Cortex of kidney (tissue), 1 donor: Measurements from ENCODE around the gene WDR41.
"Not testable (repeated sequence)": the region's sequence is repeated elsewhere in the genome, so short reads cannot be mapped to it uniquely, and the experiment has no call there.

ENCODE experiments used
- DNase-seq: peaks from one replicate; lab custom pipeline; 2025; lab: John Stamatoyannopoulos, UW

Gene WDR41, protein sequence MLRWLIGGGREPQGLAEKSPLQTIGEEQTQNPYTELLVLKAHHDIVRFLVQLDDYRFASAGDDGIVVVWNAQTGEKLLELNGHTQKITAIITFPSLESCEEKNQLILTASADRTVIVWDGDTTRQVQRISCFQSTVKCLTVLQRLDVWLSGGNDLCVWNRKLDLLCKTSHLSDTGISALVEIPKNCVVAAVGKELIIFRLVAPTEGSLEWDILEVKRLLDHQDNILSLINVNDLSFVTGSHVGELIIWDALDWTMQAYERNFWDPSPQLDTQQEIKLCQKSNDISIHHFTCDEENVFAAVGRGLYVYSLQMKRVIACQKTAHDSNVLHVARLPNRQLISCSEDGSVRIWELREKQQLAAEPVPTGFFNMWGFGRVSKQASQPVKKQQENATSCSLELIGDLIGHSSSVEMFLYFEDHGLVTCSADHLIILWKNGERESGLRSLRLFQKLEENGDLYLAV

DNA sequence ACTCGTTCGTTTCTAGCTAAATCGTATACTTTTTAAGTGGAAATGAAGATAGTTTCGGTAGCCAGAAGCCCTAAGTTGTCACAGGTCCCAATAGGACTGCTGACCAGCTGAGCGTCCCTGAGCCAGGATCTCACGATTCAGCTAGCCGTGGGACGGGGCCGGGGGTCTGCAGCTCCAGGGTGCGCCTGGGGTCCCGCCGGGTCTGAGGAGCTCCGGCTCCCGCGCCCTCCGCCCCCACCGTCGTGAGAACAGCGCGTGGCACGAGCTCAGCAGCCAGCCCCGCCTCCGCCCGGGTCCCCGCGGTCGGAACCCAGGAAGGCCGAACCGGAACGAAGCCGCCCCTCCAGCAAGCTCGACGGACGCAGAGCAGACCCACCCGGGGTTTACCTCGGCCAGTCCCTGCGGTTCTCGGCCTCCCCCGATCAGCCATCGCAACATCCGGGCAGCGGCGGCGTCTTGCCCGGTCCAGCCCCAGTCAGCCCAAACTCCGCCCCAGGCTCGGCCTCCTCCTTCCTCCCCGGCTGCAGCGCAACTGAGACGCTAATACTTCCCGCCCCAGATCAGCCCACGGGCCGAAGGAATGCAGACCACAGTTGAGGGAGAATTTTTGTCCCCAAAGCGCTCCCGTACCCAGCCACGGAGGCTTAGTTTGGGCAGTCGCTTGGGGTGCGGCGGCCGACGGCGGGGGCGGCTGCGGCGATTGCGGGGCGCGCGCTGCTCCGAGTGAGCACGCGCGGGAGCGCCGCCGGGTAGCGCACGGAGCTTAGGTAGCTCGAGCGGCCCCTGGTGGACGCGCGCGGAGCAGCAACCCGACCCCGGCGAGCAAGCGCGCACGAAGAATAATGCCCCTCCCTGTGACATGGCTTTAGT is at the start of gene WDR41:
Gene WDR41 (minus strand): TSS at position 534 of the 870 bp plus-strand sequence. CDS start 96 bp downstream, at position 438.
- peak; percentile 73 for DNase-seq

DNA sequence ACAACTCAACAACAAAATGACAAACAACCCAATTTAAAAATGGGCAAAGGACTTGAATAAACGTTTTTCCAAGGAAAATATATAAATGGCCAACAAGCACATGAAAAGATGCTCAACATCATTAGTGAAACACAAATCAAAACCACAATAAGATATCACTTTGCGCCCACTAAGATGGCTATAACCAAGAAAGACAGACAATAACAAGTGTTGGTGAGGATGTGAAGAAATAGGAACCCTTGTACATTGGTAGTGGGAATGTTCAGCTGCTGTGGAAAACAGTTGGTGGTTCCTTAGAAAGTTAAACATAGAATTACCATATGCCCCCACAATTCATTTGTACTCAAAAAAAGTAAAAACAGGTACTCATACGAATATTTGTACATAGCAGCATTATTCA is 39.2 kb upstream of the WDR41 start:
- no peak for DNase-seq

DNA sequence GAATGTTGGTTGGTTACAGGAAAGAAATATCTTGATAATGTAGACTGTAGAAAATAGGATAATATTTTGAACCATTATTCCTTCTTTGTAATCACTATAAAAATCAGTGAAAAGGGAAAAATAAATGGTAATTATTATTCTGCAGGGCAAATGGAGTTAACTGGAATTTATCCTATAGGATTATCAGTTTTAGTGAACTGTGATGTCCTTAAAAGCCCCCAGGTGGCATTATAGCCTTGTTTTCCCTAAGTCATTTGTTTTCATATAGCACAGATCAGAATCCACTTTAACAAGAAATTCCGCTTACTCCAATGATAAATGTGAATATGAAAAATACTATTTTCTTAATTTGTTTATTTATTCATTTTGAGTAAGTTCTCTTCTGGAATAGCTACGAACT is 26.2 kb upstream of the WDR41 start:
- no peak for DNase-seq

DNA sequence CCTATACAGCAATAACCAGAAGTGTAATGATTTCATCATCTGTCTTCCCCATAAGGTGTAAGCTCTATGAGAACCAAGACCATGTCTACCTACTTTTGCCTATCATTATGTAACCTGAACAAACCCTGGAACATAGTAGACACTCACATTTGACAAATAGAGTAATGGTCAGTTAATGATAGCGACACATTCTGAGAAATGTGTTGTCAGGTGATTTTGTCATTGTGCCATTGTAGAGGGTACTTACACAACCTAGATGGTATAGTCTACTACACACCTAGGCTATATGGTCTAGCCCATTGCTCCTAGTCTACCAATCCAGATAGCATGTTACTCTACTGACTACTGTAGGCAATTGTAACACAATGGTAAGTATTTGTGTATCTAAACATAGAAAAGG is 22.3 kb upstream of the WDR41 start:
- DNase-seq, result no peak

DNA sequence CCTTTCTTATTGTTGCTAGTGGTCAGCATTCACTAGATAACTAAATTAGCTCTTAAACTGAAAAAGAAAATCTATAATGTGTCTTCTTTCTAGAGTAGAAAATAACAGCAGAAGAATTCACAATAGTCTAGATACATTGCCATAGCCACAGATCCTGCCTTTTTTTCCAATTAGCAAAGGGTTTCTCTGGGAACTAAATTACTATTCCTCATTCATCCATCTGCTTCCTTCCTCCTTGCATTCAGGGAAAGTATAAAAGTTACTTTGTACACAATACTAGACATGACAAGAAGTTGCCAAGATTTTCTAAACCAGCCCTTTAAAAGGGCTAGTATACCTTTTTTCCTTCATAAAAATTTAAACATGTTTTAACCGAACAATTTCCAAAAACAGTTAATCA is 21.2 kb upstream of the WDR41 start:
- DNase-seq, result no peak

DNA sequence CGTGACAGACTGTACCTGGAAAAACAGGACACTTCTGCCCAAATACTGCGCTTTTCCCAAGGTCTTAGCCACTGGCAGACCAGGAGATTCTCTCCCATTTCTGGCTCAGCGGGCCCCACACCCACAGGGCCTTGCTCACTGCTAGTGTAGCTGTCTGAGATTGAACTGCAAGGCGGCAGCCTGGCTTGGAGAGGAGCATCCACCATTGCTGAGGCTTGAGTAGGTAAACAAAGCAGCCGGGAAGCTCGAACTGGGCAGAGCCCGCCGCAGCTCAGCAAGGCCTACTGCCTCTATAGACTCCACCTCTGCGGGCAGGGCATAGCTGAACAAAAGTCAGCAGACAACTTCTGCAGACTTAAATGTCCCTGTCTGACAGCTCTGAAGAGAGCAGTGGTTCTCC is 9.0 kb upstream of the WDR41 start:
- not testable (repeated sequence) for DNase-seq

DNA sequence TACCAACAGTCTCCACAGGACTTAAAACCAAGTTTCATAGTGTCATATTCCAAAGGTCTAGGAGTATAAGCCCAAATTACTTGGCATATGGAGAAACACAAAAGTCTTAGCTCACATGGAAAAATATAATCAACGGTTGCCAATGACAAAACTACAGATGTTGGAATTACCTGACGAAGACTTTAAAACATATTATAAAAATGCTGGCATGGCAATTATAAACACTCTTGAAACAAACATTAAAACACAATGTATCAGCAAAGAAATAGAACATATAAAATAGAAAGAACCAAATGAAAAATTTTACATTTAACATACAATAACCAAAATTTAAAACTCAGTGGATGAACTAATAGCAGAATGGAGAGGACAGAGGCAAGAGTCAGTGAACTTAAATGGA is 7.9 kb upstream of the WDR41 start:
- DNase-seq, result no peak

DNA sequence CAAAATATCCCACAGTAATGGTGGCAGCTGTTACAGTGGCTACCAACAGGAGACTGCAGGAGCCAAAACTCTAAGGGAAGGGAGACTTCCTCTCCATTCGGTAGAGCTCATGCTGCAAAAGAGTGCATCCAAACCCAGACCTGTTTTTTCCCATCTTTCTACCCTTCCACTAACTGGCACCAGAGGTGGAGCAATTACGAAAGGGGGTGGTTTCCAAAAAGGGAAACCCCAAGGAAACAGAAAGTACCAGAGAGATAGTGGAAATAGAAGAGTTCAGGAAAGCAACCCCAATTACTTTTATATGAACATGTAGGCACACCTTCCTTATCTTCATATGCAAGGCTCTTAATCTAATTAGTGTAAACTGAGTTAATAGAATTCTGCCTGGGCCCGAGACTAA is 7.3 kb upstream of the WDR41 start:
- no peak for DNase-seq

DNA sequence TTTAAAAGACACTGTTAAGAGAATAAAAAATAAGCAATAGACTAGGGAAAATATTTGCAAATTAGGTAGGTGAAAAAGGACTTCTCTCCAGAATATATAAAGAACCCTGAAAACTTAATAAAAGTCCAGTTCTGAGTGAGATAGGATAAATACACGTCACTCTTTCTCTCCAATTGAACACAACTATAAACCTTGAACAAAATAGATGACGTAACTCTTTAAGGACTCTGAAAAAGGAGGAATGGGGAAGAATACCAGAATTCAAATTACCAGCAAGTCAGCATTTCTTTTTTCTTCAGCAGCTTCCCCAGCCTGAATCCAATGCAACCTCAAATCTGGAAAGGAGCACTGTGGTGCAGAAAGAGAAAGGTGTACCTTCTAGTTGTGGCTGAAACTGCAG is 6.8 kb upstream of the WDR41 start:
- no peak for DNase-seq

DNA sequence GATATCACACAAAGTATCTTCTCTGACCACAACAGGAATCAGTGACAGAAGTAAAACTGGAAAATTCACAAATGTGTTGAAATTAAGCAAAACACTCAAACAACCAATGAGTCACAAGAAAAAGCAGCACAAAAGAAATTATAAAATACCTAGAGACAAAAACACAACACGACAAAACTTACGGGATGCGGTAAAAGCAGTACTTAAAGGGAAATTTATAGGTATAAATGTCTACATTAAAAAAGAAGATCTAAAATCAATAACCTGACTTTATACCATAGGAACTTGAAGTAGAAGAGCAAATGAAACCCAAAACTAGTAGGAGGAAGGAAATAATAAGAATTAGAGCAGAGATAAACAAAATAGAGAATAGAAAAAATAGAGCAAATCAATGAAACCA is 2.8 kb upstream of the WDR41 start:
- no peak for DNase-seq

DNA sequence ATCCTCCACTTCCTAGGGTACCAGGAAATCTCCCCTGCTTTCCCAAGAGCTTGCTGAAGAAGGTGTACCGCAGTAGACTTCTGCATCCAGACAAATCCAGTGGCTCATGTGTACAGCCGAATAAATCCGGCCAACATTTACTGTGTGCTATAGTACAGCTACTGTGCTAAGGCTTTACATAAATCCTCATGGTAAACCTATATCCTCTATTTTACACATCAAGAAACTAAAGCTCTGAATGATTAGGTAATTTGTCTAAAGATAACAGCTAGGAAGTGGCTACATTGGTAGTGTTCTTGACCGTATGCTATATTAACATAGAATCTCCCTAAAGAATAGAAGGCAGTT is 511 bp upstream of the WDR41 start:
- DNase-seq, result no peak

DNA sequence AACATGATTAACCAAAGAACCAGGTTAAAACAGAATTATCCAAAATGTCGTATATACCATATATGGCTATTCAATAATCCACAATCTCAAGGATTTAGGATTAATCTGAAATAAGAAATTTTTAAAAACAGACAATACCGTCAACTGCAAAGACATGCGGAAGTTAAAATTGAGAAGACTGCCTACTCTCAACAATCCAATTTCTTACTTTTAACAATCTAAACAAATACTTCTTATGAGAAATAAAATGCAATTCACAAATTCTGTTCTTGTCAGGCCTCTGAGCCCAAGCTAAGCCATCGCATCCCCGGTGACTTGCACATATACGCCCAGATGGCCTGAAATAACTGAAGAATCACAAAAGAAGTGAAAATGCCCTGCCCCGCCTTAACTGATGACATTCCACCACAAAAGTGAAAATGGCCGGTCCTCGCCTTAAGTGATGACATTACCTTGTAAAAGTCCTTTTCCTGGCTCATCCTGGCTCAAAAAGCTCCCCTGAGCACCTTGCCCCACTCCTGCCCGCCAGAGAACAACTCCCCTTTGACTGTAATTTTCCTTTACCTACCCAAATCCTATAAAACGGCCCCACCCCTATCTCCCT is 1.3 kb downstream of the WDR41 start:
- DNase-seq, result not testable (repeated sequence)

DNA sequence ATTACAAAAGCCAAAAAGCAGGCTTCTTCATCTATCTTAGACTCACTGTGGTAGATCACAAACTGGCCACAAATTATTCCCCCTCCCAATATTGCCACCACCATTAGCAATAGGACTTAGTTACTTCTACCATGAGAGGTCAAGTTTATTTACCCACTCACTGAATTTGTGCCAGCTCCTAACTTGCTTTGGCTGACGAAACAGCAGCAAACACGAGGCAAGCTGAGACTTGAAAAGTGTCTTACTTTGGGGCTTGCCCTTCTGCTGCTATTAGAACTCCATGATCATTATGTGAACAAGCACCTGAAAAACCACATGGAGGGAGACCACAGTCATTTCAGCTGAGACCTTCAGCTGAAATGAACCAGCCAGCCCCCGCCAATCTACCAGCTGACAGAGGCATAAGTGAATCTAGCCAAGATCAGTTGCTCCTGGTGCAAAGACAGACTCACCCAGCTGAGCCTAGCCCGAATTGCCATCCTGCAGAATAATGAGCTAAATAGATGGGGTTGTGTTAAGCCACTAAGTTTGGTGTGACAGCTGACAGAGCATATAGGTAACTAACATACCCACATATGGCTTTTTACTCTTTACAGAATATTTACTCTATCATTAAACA is 5.7 kb downstream of the WDR41 start:
- no peak for DNase-seq

DNA sequence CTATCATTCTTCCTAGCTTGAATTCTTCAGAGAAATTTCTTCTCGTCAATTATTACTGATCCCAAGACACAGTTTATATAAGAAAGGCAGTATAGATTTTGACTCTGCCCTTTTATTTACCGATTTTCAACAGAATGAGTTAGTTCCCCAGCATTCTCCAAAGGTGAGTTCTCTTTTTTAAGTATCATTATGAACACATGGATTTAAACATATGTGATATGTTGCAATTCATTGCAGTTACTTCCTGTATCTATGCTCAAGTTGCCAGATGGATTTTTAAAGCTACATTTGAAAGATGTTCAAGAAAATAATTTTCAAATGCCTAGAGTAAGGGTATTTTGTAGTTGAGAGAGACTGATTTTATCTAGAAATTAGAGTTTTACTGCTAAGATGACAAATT is 8.4 kb downstream of the WDR41 start:
- DNase-seq, result no peak

DNA sequence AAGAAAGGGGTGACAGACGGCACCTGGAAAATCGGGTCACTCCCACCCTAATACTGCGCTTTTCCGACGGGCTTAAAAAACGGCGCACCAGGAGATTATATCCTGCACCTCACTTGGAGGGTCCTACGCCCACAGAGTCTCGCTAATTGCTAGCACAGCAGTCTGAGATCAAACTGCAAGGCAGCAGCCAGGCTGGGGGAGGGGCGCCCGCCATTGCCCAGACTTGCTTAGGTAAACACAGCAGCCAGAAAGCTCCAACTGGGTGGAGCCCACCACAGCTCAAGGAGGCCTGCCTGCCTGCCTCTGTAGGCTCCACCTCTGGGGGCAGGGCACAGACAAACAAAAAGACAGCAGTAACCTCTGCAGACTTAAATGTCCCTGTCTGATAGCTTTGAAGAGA is 17.1 kb downstream of the WDR41 start:
- DNase-seq, result not testable (repeated sequence)

DNA sequence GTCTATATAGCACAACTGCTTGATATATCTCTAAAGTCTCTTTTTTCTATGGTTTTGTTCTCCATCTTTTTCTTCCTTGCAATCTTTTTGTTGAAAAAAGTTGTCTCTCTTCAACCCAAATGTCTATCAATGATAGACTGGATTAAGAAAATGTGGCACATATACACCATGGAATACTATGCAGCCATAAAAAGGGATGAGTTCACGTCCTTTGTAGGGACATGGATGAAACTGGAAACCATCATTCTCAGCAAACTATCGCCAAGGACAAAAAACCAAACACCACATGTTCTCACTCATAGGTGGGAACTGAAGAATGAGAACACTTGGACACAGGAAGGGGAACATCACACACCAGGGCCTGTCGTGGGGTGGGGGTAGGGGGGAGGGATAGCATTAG is 23.2 kb downstream of the WDR41 start:
- DNase-seq, result not testable (repeated sequence)

DNA sequence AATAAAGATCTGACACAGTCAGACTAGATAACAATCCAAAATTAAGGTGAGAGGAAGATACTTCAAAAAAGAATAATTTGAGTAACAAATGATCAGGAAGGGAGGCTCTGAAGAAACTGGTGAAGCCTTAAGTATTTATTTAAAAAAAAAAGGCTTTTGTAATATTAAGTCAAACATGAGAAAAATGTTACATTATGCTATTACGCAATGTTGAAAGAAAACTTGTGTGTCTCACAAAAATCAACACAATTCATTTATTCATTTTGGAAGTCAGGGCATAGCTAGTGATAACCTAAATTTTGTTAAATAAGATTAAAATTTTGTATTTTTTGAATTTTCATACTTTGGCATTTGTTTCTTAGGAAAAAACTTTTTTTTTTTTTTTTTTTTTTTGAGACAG is 28.2 kb downstream of the WDR41 start:
- no peak for DNase-seq

DNA sequence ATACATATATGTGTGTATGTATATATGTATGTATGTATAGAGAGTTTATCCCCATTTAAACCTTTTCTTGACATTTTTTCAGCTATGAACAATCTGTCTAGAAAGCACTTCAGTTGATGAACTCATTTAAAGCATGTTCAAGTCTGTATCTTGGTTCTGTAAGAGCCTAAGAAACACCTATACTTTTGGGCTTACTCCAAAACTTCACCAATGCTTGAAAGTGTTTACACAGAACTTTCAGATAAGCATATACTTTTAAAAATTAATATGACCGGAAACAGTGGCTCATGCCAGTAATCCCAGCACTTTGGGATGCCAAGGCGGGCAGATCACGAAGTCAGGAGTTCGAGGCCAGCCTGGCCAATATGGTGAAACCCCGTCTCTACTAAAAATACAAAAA is 30.8 kb downstream of the WDR41 start:
- DNase-seq, result no peak

DNA sequence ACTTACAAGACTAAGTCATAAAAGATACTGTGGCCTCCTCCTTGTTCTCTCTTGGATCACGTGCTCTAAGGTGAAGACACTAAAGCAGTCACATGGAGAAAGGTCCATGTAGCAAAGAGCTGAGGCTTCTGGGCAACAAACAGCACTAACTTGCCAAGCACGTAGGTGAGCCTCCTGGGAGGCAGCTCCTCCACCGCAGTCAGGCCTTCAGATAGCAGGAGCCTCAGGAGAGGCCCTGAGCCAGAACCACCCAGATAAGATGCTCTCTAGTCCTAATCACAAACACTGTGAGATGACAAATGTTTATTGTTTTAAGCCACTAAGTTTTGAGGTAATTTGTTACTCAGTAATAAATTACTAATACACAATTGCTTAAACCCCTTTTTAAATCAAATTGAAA is 38.0 kb downstream of the WDR41 start:
- no peak for DNase-seq

DNA sequence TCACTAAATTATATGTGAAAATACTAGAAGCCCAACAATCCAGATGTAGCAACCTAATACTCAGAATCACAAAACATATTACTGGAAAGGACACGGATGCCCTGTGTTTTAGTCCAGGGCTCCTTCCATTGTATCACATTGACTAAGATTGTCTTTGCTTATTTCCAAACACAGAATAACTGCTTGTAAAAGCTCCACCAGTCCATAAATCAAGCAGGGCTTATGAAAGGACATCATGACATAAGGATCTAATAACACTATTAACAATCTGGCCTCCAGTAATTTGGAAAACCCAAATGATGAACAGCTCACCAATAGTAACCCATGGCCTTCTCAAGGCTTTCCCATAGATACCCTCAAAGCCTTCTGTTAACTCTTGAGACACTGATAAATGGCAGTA is 39.8 kb downstream of the WDR41 start:
- no peak for DNase-seq

DNA sequence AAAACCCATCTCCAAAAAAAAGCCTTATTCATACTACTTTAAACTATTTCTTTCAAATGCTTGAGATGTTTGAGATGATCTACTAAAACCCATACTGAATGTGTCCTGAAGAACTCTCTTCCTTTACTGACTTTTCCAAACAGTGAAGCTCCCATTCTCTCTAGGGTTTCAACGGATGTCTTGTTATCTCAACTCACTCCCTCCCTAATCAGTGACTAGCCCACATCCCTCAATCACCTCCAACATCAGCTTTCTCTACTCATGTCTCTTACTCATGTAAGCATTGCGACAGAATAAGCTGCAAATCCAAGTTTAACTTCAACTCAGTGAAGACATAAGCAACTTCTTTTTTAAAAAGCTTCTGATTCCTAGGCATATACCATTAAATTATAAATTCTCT is 42.1 kb downstream of the WDR41 start:
- DNase-seq, result no peak

DNA sequence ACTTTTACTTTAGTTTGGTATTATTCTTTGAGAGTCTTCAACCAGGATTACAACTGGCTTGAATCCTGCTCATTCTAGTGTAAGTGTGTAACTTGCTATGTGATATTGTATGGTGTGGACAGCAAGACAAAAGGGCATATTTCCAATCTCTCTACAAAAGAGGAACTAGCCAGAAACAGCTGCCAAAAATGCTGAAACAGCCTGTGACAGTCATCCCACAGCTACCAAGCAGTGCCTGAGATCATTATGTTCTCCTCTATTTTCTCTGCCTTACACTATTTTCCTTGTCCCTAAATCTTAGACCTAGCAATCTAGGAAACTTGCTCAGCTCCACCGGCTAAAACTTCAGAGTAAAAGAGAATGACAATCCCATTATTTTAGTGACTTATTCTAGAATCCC is 42.8 kb downstream of the WDR41 start:
- DNase-seq, result no peak
